GM12873 (cell line): Measurements from ENCODE around the gene TNRC6C.

Experiments used
- CTCF ChIP-seq: IDR thresholded peaks from 2 replicates; pipeline ENCODE4 v1.5.1; 2012; ENCODE audit warnings: low read depth, mild to moderate bottlenecking, moderate library complexity, low read length, control low read depth; ENCODE audit not compliant: insufficient read depth; ENCODE audit errors: missing control alignments

TNRC6C gene

GRCh38 chr17:78142119-78142861, 183.8 kb downstream of the TNRC6C start:
- TF ChIP-seq CTCF: no peak

GRCh38 chr17:78143214-78144146, 185.0 kb downstream of the TNRC6C start:
- TF ChIP-seq CTCF: no peak

GRCh38 chr17:78144147-78144719, 185.7 kb downstream of the TNRC6C start:
- no peak for TF ChIP-seq CTCF

GRCh38 chr17:78144736-78145641, 186.5 kb downstream of the TNRC6C start:
- TF ChIP-seq CTCF: no peak

- TF ChIP-seq CTCF: no peak
Measured at GRCh38 chr17:78146471-78146869, 188.0 kb downstream of the TNRC6C start.

- TF ChIP-seq CTCF: no peak
Measured at GRCh38 chr17:78146881-78147280, 188.4 kb downstream of the TNRC6C start.
